ENCODE data around the gene POMT1. TPM values are rescaled to one million over a fixed set of nuclear protein-coding genes. Genes with fewer than 3 reads are reported as not detected.
A peak's percentile ranks its signal among the peaks of the same experiment; 100 is the strongest.
"Not testable (repeated sequence)": the region's sequence is repeated elsewhere in the genome, so short reads cannot be mapped to it uniquely, and the experiment has no call there.

The POMT1 gene
- total RNA-seq, 1 donor from 2014 or later, result 43.9 TPM

- no peak for DNase-seq (ENCODE audit: low spot score)
Measured at GRCh38 chr9:131525643-131526565, 23.2 kb downstream of the POMT1 start.

GRCh38 chr9:131528186-131528585 is 25.5 kb downstream of the POMT1 start:
- no peak for DNase-seq (ENCODE audit: low spot score)

DNA sequence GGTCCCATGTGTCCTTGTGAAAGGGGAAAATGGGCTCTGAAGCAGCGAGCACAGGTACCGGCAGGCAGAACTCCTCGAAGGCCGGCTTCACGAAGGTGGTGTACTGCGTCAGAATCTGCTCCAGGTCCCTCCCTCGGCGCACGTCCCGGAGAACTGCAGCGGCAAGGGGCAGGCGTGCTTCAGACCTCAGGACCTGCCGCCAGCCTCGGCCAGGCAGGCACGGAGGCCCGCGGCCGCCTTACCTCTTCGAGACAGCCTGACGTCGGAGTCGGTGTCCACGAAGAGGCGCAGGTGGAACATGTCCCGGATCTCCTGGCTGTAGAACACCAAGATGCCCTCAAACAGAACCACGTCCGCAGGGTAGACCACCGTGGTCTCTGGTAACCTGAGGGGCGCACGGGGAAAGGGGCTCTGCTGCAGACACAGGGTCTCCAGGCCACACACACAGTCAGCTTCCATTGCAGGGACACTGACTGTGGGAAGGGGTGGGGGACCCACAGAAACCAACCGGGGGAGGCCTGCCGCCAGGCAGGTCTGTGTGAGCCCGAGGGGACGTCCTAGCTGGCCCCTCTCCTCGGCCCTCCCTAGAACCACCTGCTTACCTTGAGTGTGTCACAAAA is 26.3 kb downstream of the POMT1 start:
- no peak for DNase-seq (ENCODE audit: low spot score)

- no peak for DNase-seq (ENCODE audit: low spot score)
Measured at GRCh38 chr9:131529597-131530545, 27.2 kb downstream of the POMT1 start.

GRCh38 chr9:131530546-131530919 is 27.8 kb downstream of the POMT1 start:
- no peak for DNase-seq (ENCODE audit: low spot score)

DNA sequence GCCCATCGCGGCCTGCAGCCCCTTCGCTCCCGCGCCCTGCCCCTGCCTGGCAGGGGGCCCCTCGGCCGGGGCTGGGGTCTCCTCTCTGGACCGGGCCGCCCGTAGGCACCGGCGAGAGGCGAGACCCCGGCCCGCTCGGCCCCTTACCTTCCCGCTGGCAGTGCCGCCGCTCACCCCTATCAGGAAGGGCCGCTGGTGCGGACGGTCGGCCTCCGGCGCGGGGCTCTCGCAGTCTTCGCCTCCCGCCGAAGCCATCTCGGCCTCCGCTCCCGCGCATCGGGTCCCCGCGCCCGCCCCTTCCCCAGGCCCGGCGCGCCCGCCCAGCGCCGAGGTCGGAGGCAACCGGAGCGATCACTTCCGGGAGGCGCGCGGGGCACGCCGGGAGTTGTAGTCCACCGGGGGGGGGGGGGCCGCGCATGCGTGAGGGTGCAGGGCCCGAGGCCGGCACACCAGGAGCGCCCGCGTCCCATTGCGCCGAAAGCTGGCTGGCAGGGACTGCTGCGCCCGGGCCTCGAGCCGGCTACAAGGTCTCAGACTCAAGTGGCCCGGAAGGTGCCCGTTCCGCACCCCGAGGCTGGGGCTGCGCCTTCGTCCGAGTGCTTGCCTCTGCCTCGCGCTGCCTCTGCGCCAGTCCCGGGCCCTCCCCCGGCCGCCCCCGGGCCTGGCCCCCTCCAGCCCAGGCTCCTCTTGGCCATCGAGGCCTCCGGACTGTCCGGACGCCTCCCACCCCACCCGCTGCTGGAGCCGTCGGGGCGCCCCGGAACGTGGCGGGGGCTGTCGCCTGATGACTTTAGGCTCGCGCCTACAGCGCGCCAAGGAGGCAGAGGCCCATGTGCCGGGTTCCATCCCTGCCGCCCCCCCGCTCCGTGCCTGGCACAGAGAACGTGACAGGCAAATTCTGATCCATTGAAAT is 28.5 kb downstream of the POMT1 start, which contains the start of gene UCK1:
TSS of gene UCK1 (minus strand) at position 344 of the 913 bp plus-strand sequence. CDS start at position 255, 89 bp downstream.
- peak; percentile 63 for DNase-seq (ENCODE audit: low spot score)

DNA sequence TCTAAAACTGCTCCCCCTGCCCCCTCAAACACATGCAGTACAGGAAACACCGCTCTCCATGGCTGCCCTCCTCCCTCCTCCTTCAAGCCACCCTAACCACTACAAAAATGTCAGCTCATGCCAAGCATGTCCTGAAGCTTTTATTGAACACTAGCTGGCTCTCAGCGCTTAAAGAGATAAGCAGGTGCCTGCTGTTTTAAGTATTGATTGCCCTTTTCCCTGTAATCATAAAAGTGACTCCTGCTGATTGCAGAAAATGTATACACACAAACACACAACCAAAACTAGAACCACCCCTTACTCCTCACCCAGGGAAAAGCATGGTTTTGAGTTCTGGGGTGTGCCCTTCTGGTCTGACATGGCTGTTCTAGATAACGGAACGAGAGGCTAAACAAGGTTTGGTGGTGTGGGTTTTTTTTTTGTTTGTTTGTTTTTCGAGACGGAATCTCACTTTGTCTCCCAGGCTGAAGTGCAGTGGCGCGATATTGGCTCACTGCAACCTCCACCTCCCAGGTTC is 32.1 kb downstream of the POMT1 start:
- peak; percentile 34 for DNase-seq (ENCODE audit: low spot score)

- DNase-seq (ENCODE audit: low spot score), result no peak
Measured at GRCh38 chr9:131537946-131538345, 35.2 kb downstream of the POMT1 start.

DNA sequence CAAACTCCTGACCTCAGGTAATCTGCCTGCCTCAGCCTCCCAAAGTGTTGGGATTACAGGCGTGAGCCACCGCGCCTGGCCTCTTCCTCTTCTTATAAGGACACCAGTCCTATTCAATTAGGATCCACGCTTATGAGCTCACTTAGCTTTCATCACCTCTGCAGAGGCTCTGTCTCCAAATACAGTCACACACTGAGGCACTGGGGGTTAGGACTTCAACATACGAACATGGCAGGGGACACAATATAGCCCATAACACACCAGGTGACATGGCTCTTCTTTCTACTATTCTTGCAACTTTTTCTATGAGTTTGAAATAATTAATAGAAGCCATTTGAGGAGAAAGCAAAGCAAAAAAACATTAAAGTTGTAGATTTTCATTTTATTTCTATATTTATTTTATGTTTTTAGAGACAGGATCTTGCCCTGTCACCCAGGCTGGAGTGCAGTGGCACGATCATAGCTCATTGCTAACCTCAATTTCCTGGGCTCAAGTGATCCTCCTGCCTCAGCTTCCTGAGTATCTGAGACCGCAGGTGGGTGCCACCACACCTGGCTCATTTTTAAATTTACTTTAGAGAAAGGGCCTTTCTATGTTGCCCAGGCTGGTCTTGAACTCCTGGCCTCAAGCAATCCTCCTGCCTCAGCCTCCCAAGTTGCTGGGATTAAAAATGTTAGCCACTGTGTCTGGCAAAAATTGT is 36.7 kb downstream of the POMT1 start:
- no peak for DNase-seq (ENCODE audit: low spot score)

GRCh38 chr9:131543141-131543540 is 40.4 kb downstream of the POMT1 start:
- DNase-seq (ENCODE audit: low spot score), result no peak

DNA sequence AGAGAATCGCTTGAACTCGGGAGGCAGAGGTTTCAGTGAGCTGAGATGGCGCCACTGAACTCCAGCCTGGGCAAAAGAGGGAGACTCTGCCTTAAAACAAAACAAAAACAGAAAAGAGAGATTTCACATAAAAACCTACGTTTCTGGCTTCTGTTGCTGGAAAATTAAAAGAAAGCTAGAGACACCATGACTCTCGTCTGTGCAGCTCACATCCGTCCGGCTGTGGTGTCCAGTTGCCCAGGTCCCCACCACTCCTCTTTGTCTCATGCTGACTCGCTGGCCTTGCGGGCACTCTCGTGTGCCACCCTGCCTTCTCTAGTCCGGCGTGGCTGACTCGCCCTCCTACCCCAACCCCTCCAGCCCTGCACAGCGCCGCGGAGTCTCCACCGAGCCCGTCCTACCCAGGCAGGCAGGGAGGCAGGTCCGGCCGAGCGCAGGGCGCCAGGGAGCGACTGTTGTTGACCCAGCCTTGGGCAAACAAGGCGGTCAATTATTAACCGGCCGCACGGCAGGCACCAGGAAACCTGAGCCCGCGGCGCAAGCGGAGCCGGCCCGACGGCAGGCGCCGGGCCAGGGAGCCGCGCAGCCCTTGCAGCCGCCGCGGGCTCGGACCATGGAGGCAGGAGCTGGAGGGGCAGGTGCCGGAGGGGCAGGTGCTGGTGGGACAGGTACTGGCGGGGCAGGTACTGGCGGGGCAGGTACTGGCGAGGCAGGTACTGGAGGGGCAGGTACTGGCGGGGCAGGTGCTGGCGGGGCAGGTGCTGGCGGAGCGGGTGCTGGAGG is 42.5 kb downstream of the POMT1 start, which contains the start of gene PRRT1B:
TSS of gene PRRT1B (plus strand) at position 521 of the 783 bp plus-strand sequence. CDS start at position 614, 93 bp downstream.
- DNase-seq (ENCODE audit: low spot score), result peak; percentile 88

DNA sequence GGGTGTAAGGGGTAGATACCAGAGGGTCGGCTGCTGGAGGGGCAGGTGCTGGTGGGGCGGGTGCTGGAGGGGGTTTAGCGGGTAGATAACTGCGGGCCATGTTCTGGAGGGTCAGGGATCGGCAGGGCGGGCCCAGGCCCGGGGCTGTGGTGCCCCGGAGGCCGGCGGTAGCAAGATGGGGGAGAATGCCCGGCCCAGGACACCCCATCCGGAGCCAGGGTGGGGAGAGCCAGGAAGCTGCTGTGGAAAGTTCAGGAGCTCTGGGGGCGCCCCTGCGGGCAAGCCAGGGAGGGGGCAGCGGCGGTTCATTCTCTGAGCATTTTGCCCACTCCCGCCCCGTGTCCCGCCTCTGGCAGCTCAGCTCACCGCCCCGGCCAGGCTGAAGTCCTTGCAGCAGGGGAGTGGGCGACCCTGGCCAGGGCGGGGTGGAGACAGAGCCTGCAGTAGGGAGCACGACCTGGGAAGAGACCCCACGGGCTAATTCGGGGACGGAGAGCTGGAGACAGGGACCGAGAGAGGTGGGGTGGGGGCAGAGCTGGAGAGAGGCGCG is 43.1 kb downstream of the POMT1 start:
- DNase-seq (ENCODE audit: low spot score), result no peak

GRCh38 chr9:131546336-131547084 is 43.8 kb downstream of the POMT1 start:
- DNase-seq (ENCODE audit: low spot score), result no peak

DNA sequence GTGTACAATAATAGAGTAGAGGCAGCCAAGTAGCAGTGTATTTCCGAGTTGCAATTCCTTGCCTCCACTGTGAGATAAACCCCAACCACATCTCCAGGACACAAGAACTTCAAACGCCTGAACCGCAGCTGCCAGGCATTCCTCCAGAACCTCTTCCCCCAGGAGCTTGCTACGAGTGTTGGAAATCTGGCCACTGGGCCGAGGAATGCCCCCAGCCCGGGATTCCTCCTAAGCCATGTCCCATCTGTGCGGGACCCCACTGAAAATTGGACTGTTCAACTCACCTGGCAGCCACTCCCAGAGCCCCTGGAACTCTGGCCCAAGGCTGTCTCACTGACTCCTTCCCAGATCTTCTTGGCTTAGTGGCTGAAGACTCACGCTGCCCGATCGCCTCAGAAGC is 46.5 kb downstream of the POMT1 start:
- DNase-seq (ENCODE audit: low spot score), result not testable (repeated sequence)

- DNase-seq (ENCODE audit: low spot score), result not testable (repeated sequence)
Measured at GRCh38 chr9:131550465-131550864, 47.7 kb downstream of the POMT1 start.

DNA sequence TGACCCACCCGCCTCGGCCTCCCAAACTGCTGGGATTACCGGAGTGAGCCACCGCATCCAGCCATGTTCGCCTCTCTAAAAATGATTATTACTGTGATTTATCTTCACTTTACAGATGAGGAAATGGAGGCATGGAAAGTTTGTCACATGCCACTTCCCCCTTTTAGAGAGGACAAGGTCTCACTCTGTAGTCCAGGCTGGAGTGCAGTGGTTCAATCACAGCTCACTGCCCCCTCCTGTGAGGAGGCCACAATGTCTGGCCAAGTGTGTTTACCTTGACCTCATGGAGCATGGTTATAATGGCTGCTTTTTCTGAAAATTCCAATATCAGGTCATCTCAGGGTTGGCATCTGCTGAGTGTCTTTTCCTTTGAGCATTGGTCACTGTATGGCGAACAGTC is 49.3 kb downstream of the POMT1 start:
- DNase-seq (ENCODE audit: low spot score), result no peak

DNA sequence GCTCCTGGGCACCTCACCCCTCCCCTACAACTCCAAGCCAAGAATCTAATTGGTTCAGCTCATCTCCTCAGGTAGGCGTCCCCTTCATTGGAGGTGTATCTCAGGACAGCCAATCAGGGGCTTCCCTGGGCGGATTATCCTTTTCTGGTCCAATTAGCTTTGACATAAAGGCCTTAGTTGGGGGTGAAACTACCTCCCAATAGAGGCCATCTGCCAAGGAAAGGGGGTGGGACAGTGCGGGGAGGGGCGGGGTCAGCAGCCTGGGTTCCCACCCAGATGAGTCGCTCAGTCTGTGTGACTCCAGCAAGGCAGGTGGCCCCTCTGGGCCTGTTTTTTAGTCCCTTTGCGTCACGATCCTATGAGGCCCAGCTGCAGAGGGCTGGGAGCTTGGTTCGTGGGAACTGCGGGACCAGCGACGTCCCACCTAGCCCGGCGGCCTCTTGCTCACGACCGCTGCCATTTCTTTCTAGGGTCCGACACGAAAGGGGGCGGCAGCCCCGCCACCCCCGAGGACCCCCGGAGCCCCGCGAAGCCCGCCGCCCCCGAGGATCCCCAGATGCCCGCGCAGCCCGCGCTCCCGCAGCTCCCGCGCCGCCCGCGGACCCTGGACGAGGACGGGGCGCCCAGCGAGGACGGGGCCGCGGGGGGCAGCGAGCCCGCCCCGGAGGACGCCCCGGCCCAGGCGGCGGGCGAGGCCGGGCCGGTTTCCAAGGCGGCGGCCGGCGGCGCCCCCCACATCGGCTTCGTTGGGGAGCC is 51.5 kb downstream of the POMT1 start:
- DNase-seq (ENCODE audit: low spot score), result no peak

Measured in mucosa of gallbladder (tissue), 1 donor.